GM12873 (cell line): Measurements from ENCODE around the gene SMPD3.

ENCODE experiments used
- TF ChIP-seq, protein P1 (sequence below): IDR thresholded peaks from 2 replicates; pipeline ENCODE4 v1.5.1; 2012; ENCODE audit warnings: low read depth, mild to moderate bottlenecking, moderate library complexity, low read length, control low read depth; ENCODE audit not compliant: insufficient read depth; ENCODE audit errors: missing control alignments

Gene SMPD3

DNA sequence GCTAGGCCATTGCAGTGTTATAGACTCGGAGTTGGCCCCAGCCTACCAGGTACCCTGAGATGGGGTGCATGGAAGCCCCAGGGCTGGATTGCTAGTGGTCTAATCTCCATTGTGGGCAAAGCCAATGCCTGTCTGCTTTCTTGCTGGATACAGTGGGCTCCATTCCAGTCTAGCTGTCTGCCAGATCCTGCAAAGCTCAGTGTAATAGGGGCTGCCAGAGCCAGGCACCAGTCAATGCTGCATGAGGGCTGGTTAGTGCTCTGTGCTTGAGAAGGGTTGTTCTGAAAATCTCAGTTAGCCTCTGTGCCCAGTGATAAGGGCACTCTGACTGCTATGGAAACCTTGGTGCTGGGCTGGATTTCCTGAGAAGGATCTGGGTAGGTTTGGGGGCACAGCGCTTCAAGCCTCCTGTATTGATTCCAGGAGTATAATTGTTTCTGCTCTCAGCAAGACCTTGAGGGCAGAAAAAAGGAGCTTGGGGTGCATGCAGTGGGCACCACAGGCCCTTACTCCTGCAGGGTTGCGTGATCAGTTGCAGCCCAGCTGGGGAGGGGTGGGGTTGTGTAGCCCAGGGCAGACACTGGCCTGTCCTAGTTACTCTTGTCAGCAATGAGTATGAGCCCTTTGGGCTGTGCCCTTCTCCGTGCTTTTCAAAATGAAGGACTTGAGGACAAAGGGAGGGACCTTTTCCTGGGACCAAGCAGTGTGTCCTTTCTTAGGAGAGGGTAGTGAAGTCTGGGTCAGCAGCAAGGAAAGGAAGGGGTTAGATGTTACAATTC, 19.0 kb downstream of the SMPD3 start:
- TF ChIP-seq, protein P1, sequence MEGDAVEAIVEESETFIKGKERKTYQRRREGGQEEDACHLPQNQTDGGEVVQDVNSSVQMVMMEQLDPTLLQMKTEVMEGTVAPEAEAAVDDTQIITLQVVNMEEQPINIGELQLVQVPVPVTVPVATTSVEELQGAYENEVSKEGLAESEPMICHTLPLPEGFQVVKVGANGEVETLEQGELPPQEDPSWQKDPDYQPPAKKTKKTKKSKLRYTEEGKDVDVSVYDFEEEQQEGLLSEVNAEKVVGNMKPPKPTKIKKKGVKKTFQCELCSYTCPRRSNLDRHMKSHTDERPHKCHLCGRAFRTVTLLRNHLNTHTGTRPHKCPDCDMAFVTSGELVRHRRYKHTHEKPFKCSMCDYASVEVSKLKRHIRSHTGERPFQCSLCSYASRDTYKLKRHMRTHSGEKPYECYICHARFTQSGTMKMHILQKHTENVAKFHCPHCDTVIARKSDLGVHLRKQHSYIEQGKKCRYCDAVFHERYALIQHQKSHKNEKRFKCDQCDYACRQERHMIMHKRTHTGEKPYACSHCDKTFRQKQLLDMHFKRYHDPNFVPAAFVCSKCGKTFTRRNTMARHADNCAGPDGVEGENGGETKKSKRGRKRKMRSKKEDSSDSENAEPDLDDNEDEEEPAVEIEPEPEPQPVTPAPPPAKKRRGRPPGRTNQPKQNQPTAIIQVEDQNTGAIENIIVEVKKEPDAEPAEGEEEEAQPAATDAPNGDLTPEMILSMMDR = no peak

DNA sequence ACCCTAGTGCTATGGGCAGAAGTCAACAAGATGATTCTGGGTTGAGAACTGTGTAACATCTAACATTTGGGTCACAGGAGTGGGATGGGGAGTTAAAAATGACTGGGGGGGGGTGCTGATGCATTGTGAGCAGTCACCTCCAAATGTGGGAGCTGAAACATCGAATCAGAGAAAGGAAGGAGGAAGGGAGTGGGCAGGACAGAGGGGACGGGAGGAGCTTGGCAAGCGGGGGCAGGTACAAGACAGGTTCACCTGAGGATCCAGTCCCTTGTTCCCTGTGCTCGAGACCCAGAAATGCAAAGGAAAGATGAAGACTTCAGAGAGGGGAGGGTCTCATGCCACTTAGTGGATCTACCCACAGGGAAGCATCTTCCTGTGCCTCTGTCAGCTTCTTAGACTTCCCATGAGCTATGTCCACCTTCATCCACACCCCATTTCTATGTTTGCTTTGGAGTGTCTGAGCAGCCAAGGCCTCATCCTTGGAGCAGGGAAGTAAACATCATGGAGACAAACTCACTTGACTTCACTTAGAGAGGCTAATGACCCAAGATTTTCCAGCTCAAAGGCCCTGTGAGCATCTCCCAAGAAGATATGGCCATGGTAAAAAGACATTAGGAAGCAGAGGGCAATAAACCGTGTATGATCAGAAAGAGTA, 20.5 kb downstream of the SMPD3 start:
- TF ChIP-seq, protein P1 = no peak

DNA sequence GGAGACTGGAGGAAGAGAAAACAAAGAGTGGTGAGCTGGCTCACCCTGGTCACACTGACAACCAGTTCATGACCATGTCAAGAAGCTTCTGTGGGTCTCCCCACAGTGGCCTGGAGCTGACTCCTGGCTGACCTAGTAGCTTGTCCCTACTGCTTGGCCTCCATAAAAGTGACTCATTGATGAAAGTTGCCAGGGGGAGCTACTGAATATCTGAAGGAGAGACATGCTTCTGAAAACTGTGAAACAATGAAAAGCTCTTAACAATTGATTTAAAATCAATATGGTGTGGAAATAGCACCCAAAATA, 22.0 kb downstream of the SMPD3 start:
- TF ChIP-seq, protein P1 = no peak

DNA sequence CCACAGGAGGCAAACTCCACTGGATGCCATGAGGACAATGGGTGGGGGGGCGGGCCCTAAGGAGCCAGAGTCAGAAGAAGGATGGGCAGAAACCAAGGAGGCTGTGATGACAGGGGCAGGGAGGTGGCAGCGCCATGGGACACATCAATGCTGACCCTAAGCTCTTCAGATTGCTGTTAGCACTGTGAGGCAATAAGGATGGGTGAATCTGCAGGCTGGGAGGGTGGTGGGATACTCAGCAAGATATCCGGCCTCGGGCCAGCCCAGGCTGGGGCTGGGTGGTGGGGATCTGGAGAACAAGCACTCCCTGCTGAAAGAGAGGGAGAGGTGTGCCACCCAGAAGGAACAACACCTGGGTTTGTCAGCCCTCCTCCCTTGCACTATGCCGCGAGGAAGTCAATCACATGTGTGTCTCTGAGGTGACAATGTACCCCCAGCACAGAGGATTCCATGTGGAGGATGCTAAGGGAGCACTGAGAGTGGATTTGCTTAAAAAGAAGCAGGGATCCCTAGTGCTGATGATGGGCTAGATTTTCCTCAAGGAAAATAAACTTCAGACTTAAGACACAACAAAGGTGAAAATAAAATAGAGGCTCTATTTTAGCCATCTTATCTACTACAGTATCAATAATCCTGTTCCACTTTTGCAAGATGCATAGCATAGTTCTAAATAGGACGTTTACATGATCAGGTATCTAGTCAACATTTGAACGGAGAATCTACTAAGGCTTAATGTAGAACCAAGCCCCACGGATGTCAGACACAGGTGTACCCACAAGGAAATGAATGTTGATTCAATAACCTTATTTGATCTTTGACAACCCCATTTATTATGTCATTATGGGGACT, 22.6 kb downstream of the SMPD3 start:
- TF ChIP-seq, protein P1 = no peak

DNA sequence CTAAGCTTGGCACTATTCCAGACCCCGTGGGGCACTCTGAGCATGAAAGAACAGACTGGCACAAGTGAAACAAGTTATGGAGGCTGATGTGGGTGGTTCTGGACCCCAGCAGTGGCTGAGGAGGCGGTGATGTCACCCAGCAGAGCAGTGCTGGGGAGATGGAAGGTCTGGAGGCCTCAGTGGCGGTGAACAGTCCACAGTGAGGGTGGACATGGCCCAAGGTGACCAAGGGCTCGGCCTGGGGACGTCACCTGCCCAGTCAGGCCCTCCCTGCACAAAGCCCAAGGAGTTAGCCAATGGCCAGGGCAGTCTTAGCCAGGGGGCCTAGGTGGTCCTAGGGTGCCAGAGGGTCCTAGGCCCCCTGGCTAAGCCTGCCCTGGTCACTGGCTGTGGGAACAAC, 24.5 kb downstream of the SMPD3 start:
- TF ChIP-seq, protein P1 = no peak

DNA sequence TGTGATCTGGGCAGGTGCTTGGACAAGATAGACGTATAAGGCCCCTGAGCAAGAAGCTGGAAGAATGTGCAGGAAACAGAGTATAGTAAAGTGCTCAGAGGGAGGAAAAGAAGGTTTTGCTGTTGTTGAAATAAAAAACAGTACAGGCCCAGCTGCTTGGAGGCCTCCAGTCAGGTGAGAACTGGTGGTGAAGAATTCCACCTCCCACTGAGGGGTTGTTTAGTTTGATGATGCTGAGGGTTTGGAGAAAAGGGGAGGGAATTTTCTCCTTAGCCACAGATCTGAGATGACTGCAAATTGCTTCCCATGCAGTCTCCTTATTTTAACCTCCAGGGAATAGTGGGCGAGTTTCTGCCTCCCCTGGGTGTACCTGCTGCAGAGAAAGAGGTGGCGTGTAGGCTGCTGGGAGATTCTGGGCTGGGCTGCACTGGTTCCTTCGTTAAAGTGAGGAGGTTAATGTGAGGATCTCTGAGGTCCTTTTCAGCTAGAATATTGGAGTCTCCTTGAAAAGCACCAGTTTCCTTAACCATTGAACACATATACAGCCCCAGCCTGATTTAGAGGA, 25.8 kb downstream of the SMPD3 start:
- TF ChIP-seq, protein P1 = no peak

DNA sequence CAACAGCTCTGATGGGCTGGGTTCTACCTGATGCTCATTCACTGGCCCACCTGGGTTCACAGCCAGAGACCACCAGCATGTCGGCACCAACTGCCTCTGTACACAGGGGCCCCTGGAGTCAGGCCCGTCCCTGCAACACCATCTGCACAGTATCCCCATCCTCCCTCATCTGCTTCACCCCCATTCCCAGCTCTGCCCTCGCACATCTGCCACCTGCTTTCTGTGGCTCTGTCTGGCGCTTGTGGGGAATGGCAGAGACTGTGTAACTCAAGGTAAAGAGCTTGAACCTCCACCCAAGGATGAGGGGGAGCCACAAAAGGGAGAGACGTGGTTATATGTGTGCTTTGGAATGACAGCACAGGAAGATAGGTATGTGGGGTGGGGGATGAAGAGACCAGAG, 27.2 kb downstream of the SMPD3 start:
- TF ChIP-seq, protein P1 = no peak
